Stimulated activated CD8-positive, alpha-beta memory T cell treated with anti-CD3 and anti-CD28 coated beads, Interleukin-15, amount 100 ng/mL, for 1 hour (primary cell): Measurements from ENCODE around the gene FNDC8.
"Not testable (repeated sequence)": the region's sequence is repeated elsewhere in the genome, so short reads cannot be mapped to it uniquely, and the experiment has no call there.

ENCODE experiments used
- DNase-seq: peaks from one replicate; pipeline ENCODE4 v3.0.0-alpha.2; 2020; ENCODE audit warnings: low read depth

Gene FNDC8

GRCh38 chr17:35170968-35171771, 49.8 kb downstream of the FNDC8 start:
- DNase-seq = no peak

GRCh38 chr17:35171834-35172233, 50.4 kb downstream of the FNDC8 start:
- no peak for DNase-seq

GRCh38 chr17:35172321-35172720, 50.9 kb downstream of the FNDC8 start:
- not testable (repeated sequence) for DNase-seq

GRCh38 chr17:35174835-35175334, 53.5 kb downstream of the FNDC8 start:
- no peak for DNase-seq

- no peak for DNase-seq
Observed at GRCh38 chr17:35175638-35176415, 54.4 kb downstream of the FNDC8 start.

- no peak for DNase-seq
Observed at GRCh38 chr17:35176897-35177296, 55.5 kb downstream of the FNDC8 start.

- not testable (repeated sequence) for DNase-seq
Observed at GRCh38 chr17:35179379-35179778, 58.0 kb downstream of the FNDC8 start.
